K562 (cell line): ENCODE data around the gene UBXN11. TPM values are rescaled to one million over a fixed set of nuclear protein-coding genes. Genes with fewer than 3 reads are reported as not detected.
A peak's percentile ranks its signal among the peaks of the same experiment; 100 is the strongest.

Experiments used
- ATAC-seq: fragments of 200-7000 bp; cut with Tn5 transposase; 3 replicates; pipeline ENCODE4 v1.9.1; 2020; ENCODE audit warnings: moderate library complexity
- BruUV-seq: library from RNA; stranded (reverse); fragments of 400-500 nt; replicated peaks from 2 replicates; lab custom pipeline; 2021; lab: Mats Ljungman, UMichigan
- CTCF ChIA-PET: fragments of 300-600 bp; formaldehyde crosslinking; extraction: SDS; loops from one replicate; lab custom pipeline; 2021; ENCODE audit warnings: low intra/inter-chr PET ratio; lab: Yijun Ruan, JAX
- POLR2A ChIA-PET: fragments of 300-600, 350-650 bp; sonication (Branson Sonifier 250); formaldehyde crosslinking; extraction: SDS; loops from one replicate; lab custom pipeline; 2021; ENCODE audit warnings: antibody characterized with exemption, inconsistent platforms; lab: Yijun Ruan, JAX
- DNase-seq, 4 experiments: peaks; one replicate each; pipeline versions ENCODE4 v3.0.0 to v3.0.0-alpha.2; 2011 to 2018; ENCODE audit warnings: low spot score in 3 of 4, mixed read lengths in 3 of 4; ENCODE audit errors: extremely low read depth in 1 of 4
- FAIRE-seq: peaks from 2 replicates; lab custom pipeline; 2011; peaks lifted over from hg19 to GRCh38; lab: Jason Lieb, UNC
- H2AFZ ChIP-seq: 2 replicates; pipeline ENCODE4 v1.6.0; 2011; ENCODE audit warnings: low read depth, low read length, control low read depth, inconsistent platforms
- H3K27ac ChIP-seq: fragments of 200-600 bp; 3 replicates; pipeline ENCODE4 v1.8.0; 2011; ENCODE audit warnings: low read depth, mild to moderate bottlenecking, control low read depth, inconsistent platforms, low read length, moderate library complexity, mixed read lengths; ENCODE audit errors: extremely low read depth
- H3K27me3 ChIP-seq, 2 experiments: fragments of 300-600 bp in 1 of 2; 2 replicates in 1 of 2; 3 replicates in 1 of 2; pipeline versions ENCODE4 v1.6.0 to v1.8.0; 2011; ENCODE audit warnings: inconsistent platforms in 2 of 2, low read length in 2 of 2, mild to moderate bottlenecking in 1 of 2, mixed read lengths in 1 of 2, moderate library complexity in 1 of 2; ENCODE audit not compliant: control insufficient read depth in 2 of 2, insufficient read depth in 2 of 2
- H3K36me3 ChIP-seq: fragments of 300-600 bp; 3 replicates; pipeline ENCODE4 v1.8.0; 2011; ENCODE audit warnings: mild to moderate bottlenecking, low read length, inconsistent platforms; ENCODE audit not compliant: control insufficient read depth, insufficient read depth
- H3K4me1 ChIP-seq, 2 experiments: fragments of 200-600 bp in 1 of 2; replicated peaks in 1 of 2; 2 replicates in 1 of 2; 3 replicates in 1 of 2; pipeline versions ENCODE4 v1.5.1 to v1.8.0; 2011; ENCODE audit warnings: inconsistent platforms in 2 of 2, low read length in 2 of 2, mild to moderate bottlenecking in 1 of 2, mixed read lengths in 1 of 2, moderate library complexity in 1 of 2; ENCODE audit not compliant: control insufficient read depth in 2 of 2, insufficient read depth in 2 of 2
- H3K4me2 ChIP-seq: 2 replicates; pipeline ENCODE4 v1.6.1; 2011; ENCODE audit warnings: low read length, control low read depth, inconsistent platforms, mixed read lengths; ENCODE audit not compliant: insufficient read depth
- H3K4me3 ChIP-seq: fragments of 200-600 bp; sonication (generic), shearing (Covaris generic); 2 replicates; pipeline ENCODE4 v1.5.1; 2016; ENCODE audit warnings: control low read depth, inconsistent platforms
- H3K79me2 ChIP-seq: fragments of 200-600 bp; 3 replicates; pipeline ENCODE4 v1.8.0; 2011; ENCODE audit warnings: low read length, inconsistent platforms; ENCODE audit not compliant: control insufficient read depth, insufficient read depth
- H3K9ac ChIP-seq, 2 experiments: 2 replicates each; pipeline versions ENCODE4 v1.6.0 to v1.6.1; 2011; ENCODE audit warnings: low read depth in 2 of 2, low read length in 2 of 2, control low read depth in 1 of 2, inconsistent platforms in 1 of 2, mild to moderate bottlenecking in 1 of 2, mixed read lengths in 1 of 2; ENCODE audit not compliant: insufficient read depth in 1 of 2
- H3K9me1 ChIP-seq: one replicate; pipeline ENCODE4 v1.6.0; 2011; ENCODE audit warnings: inconsistent platforms, mild to moderate bottlenecking, low read length, moderate library complexity; ENCODE audit not compliant: control insufficient read depth, insufficient read depth
- H3K9me3 ChIP-seq: replicated peaks from 2 replicates; pipeline ENCODE4 v1.5.1; 2011; ENCODE audit warnings: low read depth, low read length, inconsistent platforms; ENCODE audit not compliant: control insufficient read depth, insufficient read depth
- H4K20me1 ChIP-seq: replicated peaks from 2 replicates; pipeline ENCODE4 v1.6.1; 2011; ENCODE audit warnings: low read length, inconsistent platforms, mixed read lengths; ENCODE audit not compliant: control insufficient read depth, insufficient read depth
- ADNP ChIP-seq: fragments of 200-800 bp; sonication (Bioruptor generic); IDR thresholded peaks from 2 replicates; pipeline ENCODE4 v1.6.1; 2016; ENCODE audit warnings: missing genetic modification characterization, missing compliant biosample characterization
- BCOR ChIP-seq: fragments of 450-650 bp; IDR thresholded peaks from 2 replicates; pipeline ENCODE4 v1.6.1; 2016
- BRD9 ChIP-seq: fragments of 450-650 bp; IDR thresholded peaks from 2 replicates; pipeline ENCODE4 v1.6.1; 2018; ENCODE audit warnings: low read depth; ENCODE audit not compliant: partially characterized antibody
- CAMTA2 ChIP-seq: fragments of 250-450 bp; sonication (Bioruptor Pico); conservative IDR thresholded peaks from 2 replicates; pipeline ENCODE4 v1.5.1; 2022
- EWSR1 ChIP-seq: fragments of 450-650 bp; IDR thresholded peaks from 2 replicates; pipeline ENCODE4 v1.6.1; 2018; ENCODE audit warnings: borderline replicate concordance, mild to moderate bottlenecking, low read depth, moderate library complexity; ENCODE audit not compliant: partially characterized antibody
- HMG20A ChIP-seq: fragments of 450-650 bp; formaldehyde crosslinking; conservative IDR thresholded peaks from 2 replicates; pipeline ENCODE4 v1.4.0; 2020; ENCODE audit warnings: mild to moderate bottlenecking, mixed read lengths
- MAZ ChIP-seq, 2 experiments: fragments of 450-650 bp in 1 of 2; sonication (generic) in 1 of 2; formaldehyde crosslinking; IDR thresholded peaks in 1 of 2; conservative IDR thresholded peaks in 1 of 2; 2 replicates each; pipeline versions ENCODE4 v1.4.0 to v1.5.0; 2020; ENCODE audit warnings: mild to moderate bottlenecking in 1 of 2, missing genetic modification reagents in 1 of 2
- RBM22 ChIP-seq: fragments of 200-400 bp; formaldehyde crosslinking; IDR thresholded peaks from 2 replicates; pipeline ENCODE4 v1.6.1; 2018; ENCODE audit warnings: low read length, low read depth; ENCODE audit not compliant: poor library complexity, severe bottlenecking
- RBM25 ChIP-seq: fragments of 200-400 bp; formaldehyde crosslinking; IDR thresholded peaks from 2 replicates; pipeline ENCODE4 v1.6.1; 2018; ENCODE audit warnings: low read length, low read depth, moderate library complexity; ENCODE audit not compliant: severe bottlenecking
- SAFB ChIP-seq: fragments of 200-400 bp; formaldehyde crosslinking; IDR thresholded peaks from 2 replicates; pipeline ENCODE4 v1.6.1; 2017; ENCODE audit warnings: low read depth, low read length, borderline replicate concordance
- STAT6 ChIP-seq: sonication (generic); formaldehyde crosslinking; IDR thresholded peaks from 2 replicates; pipeline ENCODE4 v1.8.1; 2023; ENCODE audit warnings: mild to moderate bottlenecking, missing genetic modification reagents
- THAP7 ChIP-seq: fragments of 250-450 bp; sonication (Bioruptor Pico); IDR thresholded peaks from 2 replicates; pipeline ENCODE4 v1.5.0; 2021
- ZNF140 ChIP-seq: fragments of 250-450 bp; sonication (Bioruptor Pico); IDR thresholded peaks from 2 replicates; pipeline ENCODE4 v1.8.0; 2021; ENCODE audit warnings: moderate library complexity, mild to moderate bottlenecking, inconsistent platforms
- ZNF174 ChIP-seq: fragments of 250-450 bp; sonication (Bioruptor Pico); IDR thresholded peaks from 2 replicates; pipeline ENCODE4 v1.4.0; 2020; ENCODE audit warnings: mild to moderate bottlenecking
- ZNF280A ChIP-seq: fragments of 450-650 bp; IDR thresholded peaks from 2 replicates; pipeline ENCODE4 v1.6.1; 2018; ENCODE audit warnings: mild to moderate bottlenecking, low read depth; ENCODE audit not compliant: partially characterized antibody
- ZNF551 ChIP-seq: fragments of 250-450 bp; sonication (Bioruptor Pico); IDR thresholded peaks from 2 replicates; pipeline ENCODE4 v1.5.0; 2021; ENCODE audit warnings: mild to moderate bottlenecking, moderate library complexity
- WGBS: fragments of 100-300 bp; shearing (Covaris generic); methylation state at CpG from one replicate; pipeline ENCODE4 v1.1.6; 2016; ENCODE audit warnings: low coverage, mixed read lengths; ENCODE audit not compliant: insufficient coverage; ENCODE audit errors: missing lambda C conversion rate; 5-methylcytosine and 5-hydroxymethylcytosine counted together
- in situ Hi-C: fragments of 300-500 bp; cut with MboI; formaldehyde crosslinking; loops from 4 replicates; pipeline ENCODE4 v1.15.0; 2018; ENCODE audit warnings: inconsistent platforms, mixed read lengths
- intact Hi-C: fragments of 100-400 bp; cut with micrococcal nuclease; formaldehyde crosslinking; loops from 2 replicates; pipeline ENCODE4 v1.14.2; 2022
- polyA plus RNA-seq, 8 experiments: library from polyadenylated mRNA; depleted of rRNA in 4 of 8; stranded (reverse) in 5 of 8; unstranded in 3 of 8; fragments of >200 nt; fragmentation: Nextera tagmentation in 2 of 8; fragmentation: Illumina TruSeq in 1 of 8; extraction: Ambion mirVana in 2 of 8; extraction: Trizol in 1 of 8; gene quantifications; 2 replicates each; pipeline versions ENCODE4 v1.2.1 to v1.2.3, GENCODE V29; 2011 to 2014; ENCODE audit warnings: inconsistent platforms in 1 of 8, missing spikeins in 1 of 8
- total RNA-seq, 7 experiments: library from RNA; depleted of rRNA in 6 of 7; stranded (reverse); fragments of >200 nt in 6 of 7; fragmentation: Illumina TruSeq in 2 of 7; extraction: Trizol in 2 of 7; gene quantifications; 2 replicates each; pipeline versions ENCODE4 v1.2.1 to v1.2.3, GENCODE V29; 2011 to 2021; ENCODE audit warnings: low replicate concordance in 1 of 7

The UBXN11 gene
- total and polyA plus RNA-seq, 9 of the 15 experiments (the other 6 are each of a cell fraction or from before 2014, with no cell fraction given): 0.48 to 34.3 (median 11.3) TPM

- Histone ChIP-seq H3K27me3 (no peaks in the 10 kb centered on the region), H2AFZ (peak overlapping the region; percentile 81), H3K36me3 (no peaks in the 10 kb centered on the region), H4K20me1 (no peaks in the 10 kb centered on the region), H3K4me2 (no peak overlapping the region), H3K4me1 (peaks cover 23 to 37% of the 10 kb centered on the region in 2 experiments), H3K9me1 (no peaks in the 10 kb centered on the region), H3K9ac (no peak overlapping the region; a peak in 2 of 4 replicates), H3K4me3 (no peak overlapping the region), H3K27ac (no peak overlapping the region), H3K9me3 (no peaks in the 10 kb centered on the region), H3K79me2 (no peaks in the 10 kb centered on the region)
- DNase-seq: no peak
- FAIRE-seq: no peak
- BruUV-seq: no TSS peak
- CTCF ChIA-PET: no interaction called here
- intact Hi-C loops: no loop called here
- WGBS: 72% methylated on average over 2 of the region's 2 CpGs
- ATAC-seq: no peak
- POLR2A ChIA-PET: interaction anchor here (0.6 to 1.3 kb wide), 3 partner anchors 16 to 67 kb away, joined by 3 to 4 read pairs (median 3); no protein-coding TSS in a partner anchor
- in situ Hi-C loops: no loop called here
- TF ChIP-seq HMG20A (CRISPR knock-in tag): no peak
- no peak for TF ChIP-seq EWSR1
- no peak for TF ChIP-seq ZNF174 (CRISPR knock-in tag)
- no peak for TF ChIP-seq ZNF280A
- TF ChIP-seq ADNP (tag): peak; percentile 86
- no peak for TF ChIP-seq SAFB
- TF ChIP-seq CAMTA2: no peak
- no peak for TF ChIP-seq RBM22
- no peak for TF ChIP-seq THAP7 (CRISPR knock-in tag)
- TF ChIP-seq BCOR: peak; percentile 92
- peak; percentile 74 for TF ChIP-seq RBM25
- peak; percentile 39 for TF ChIP-seq BRD9
- TF ChIP-seq ZNF551 (CRISPR knock-in tag): no peak
- no peak for TF ChIP-seq MAZ (CRISPR knock-in tag; conservative IDR thresholded peaks at IDR 0.05 in 1 of 2, IDR thresholded peaks at IDR 0.05 in 1 of 2)
- no peak for TF ChIP-seq STAT6 (CRISPR knock-in tag)
- no peak for TF ChIP-seq ZNF140 (CRISPR knock-in tag)
Observed at GRCh38 chr1:26350343-26350700, 43.9 kb upstream of the UBXN11 start.
